Omental fat pad (tissue), 4 donors: Measurements from ENCODE around the gene TMEM156. TPM values are rescaled to one million over a fixed set of nuclear protein-coding genes. Genes with fewer than 3 reads are reported as not detected.

Experiments
- ATAC-seq: fragments of 150-250 bp; one replicate; pipeline ENCODE4 v1.9.1; 2016; ENCODE audit warnings: mild to moderate bottlenecking, moderate library complexity; ENCODE audit not compliant: low FRiP score
- DNase-seq: peaks from one replicate; pipeline ENCODE4 v3.0.0-alpha.2; 2019; ENCODE audit warnings: low spot score
- total RNA-seq, 4 donors: library from RNA; depleted of rRNA; stranded (reverse); fragments of >200 nt; gene quantifications; one replicate each; pipeline ENCODE4 v1.1.0, GENCODE V29; 2016
- TF ChIP-seq, protein P1 (sequence below), 3 donors: fragments of 450-650 bp; IDR thresholded peaks; one replicate each; pipeline ENCODE4 v1.5.1; 2016 to 2017; ENCODE audit warnings: antibody characterized with exemption in 3 of 3, mild to moderate bottlenecking in 3 of 3, moderate library complexity in 2 of 3

TMEM156 gene
- under 1 TPM in 1 of 4 donors, not detected in 3; 0.82 TPM for total RNA-seq

DNA sequence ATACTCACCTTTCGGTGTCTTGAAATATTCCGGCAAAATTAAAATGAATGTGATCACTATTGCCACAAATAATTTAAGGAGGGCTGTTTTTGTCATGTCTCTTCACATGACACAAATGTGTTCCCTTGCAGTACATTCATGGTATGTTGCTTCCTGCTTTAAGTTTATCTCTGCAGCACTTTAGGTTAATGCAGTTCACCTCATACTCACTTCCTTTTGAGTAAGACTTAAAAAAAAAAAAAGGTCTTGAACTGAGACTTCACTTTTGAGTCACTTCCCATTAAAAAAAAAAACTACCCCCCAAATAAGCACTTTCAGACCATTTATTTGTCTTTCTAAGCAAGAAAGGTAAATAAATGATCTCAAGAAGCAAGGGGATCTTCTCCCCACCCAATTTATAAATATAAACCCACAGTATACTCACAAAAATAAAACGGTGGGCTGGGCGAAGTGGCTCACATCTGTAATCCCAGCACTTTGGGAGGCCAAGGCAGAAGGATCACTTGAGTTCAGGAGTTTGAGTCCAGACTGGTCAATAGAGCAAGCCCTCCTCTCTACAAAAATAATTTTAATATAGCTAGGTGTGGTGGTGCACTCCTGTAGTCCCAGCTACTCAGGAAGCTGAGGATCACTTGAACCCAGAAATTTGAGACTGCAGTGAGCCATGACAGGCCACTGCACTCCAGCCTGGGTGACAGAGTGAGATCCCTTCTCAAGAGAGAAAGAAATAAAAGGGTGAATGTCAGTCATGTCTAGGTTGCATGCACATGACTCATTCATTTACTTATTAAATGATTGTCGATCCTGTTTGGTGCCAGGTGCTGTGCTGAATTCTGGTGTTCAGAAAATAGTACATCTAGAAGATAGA, at the start of gene TMEM156:
Gene TMEM156, minus strand, starts transcription at position 192 of the 868 bp plus-strand sequence. Its CDS starts 96 bp downstream, at position 96.
- ATAC-seq (no peak), DNase-seq (no peak)
- TF ChIP-seq, protein P1, sequence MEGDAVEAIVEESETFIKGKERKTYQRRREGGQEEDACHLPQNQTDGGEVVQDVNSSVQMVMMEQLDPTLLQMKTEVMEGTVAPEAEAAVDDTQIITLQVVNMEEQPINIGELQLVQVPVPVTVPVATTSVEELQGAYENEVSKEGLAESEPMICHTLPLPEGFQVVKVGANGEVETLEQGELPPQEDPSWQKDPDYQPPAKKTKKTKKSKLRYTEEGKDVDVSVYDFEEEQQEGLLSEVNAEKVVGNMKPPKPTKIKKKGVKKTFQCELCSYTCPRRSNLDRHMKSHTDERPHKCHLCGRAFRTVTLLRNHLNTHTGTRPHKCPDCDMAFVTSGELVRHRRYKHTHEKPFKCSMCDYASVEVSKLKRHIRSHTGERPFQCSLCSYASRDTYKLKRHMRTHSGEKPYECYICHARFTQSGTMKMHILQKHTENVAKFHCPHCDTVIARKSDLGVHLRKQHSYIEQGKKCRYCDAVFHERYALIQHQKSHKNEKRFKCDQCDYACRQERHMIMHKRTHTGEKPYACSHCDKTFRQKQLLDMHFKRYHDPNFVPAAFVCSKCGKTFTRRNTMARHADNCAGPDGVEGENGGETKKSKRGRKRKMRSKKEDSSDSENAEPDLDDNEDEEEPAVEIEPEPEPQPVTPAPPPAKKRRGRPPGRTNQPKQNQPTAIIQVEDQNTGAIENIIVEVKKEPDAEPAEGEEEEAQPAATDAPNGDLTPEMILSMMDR (IDR thresholded peaks at IDR 0.05) = no peak

DNA sequence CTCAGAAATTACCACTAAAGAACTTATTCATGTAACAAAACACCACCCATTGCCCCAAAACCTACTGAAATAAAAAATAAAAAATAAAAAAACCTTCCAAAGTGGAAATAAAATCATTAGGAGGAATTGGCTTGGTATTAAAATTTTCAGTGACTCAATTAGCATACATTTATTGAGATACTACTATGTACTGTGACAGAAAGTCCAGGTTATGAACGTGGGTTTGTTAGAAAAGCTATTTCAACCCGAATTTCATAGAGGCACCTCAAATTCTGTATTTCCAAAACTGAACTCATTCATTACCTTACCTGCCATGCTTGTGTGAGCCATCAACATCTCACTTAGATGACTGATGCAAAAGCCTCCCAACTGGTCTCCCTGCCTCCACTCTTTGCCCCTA, 46.6 kb upstream of the TMEM156 start:
- ATAC-seq = no peak
- TF ChIP-seq, protein P1 (IDR thresholded peaks at IDR 0.05) = no peak
- DNase-seq = no peak

DNA sequence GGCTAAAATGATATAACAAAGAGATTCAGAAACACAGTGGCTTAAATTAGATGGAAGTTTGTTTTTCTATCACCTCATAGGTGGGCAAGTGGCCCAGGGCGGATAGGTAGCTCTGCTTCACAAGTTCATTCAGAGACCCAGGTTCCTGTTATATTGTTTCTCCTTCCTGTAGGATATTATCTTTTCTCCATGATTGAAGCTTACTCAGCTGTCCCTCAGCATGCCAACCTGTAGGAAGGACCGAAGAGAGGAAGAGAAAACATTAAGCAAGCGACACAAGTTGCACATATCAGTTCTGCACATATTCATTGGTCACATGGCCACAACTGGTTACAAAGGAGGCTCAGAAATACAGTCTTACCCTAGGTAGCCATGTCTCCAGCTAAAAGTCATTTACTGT, 36.7 kb upstream of the TMEM156 start:
- ATAC-seq (no peak), DNase-seq (no peak)
- TF ChIP-seq, protein P1 (IDR thresholded peaks at IDR 0.05) = no peak

- TF ChIP-seq, protein P1 (IDR thresholded peaks at IDR 0.05) = no peak
- DNase-seq (no peak), ATAC-seq (no peak)
Observed at GRCh38 chr4:39067451-39067850, 35.2 kb upstream of the TMEM156 start.

DNA sequence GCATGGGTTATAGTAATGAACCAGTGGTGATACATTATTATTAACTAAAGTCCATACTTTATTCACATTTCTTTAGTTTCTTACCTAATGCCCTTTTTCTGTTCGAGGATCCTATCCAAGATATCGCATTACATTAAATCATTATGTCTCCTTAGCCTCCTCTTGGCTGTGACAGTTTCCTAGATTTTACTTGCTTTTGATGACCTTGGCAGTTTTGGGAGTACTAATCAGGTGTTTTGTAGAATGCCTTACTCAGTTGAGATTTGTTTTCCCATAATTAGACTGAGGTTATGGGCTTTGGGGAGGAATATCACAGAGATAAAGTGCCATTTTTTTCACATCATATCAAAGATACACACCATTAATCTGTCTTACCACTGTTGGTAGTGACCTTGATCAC, 34.8 kb upstream of the TMEM156 start:
- TF ChIP-seq, protein P1 (IDR thresholded peaks at IDR 0.05) = no peak
- DNase-seq = no peak
- no peak for ATAC-seq

GRCh38 chr4:39066371-39066770, 34.2 kb upstream of the TMEM156 start:
- DNase-seq (no peak), ATAC-seq (no peak)
- TF ChIP-seq, protein P1 (IDR thresholded peaks at IDR 0.05) = no peak

GRCh38 chr4:39063430-39063829, 31.2 kb upstream of the TMEM156 start:
- ATAC-seq = no peak
- DNase-seq = no peak
- TF ChIP-seq, protein P1 (IDR thresholded peaks at IDR 0.05) = no peak
